SK-N-SH (cell line): ENCODE data around the gene DLX1. TPM values are rescaled to one million over a fixed set of nuclear protein-coding genes. Genes with fewer than 3 reads are reported as not detected.
A peak's percentile ranks its signal among the peaks of the same experiment; 100 is the strongest.

Source experiments
- CTCF ChIA-PET: fragments of 300-600, 350-600 bp; formaldehyde crosslinking; extraction: SDS; loops from one replicate; lab custom pipeline; 2021; lab: Yijun Ruan, JAX
- POLR2A ChIA-PET: fragments of 350-600 bp; sonication (Branson Sonifier 250); formaldehyde crosslinking; extraction: SDS; loops from one replicate; lab custom pipeline; 2020; ENCODE audit warnings: antibody characterized with exemption, inconsistent platforms; lab: Yijun Ruan, JAX
- DNase-seq: peaks from one replicate; pipeline ENCODE4 v3.0.0; 2012
- H2AFZ ChIP-seq: fragments of 200-600 bp; sonication (generic); 2 replicates; pipeline ENCODE4 v1.8.1; 2016; ENCODE audit warnings: antibody characterized with exemption, mild to moderate bottlenecking, low read depth
- H3F3A ChIP-seq: fragments of 200-600 bp; sonication (generic); replicated peaks from 2 replicates; pipeline ENCODE3; 2016; ENCODE audit warnings: antibody characterized with exemption, mild to moderate bottlenecking; ENCODE audit not compliant: insufficient read depth
- H3K27ac ChIP-seq, 2 experiments: fragments of 200-500 bp in 1 of 2; fragments of 200-600 bp in 1 of 2; sonication (Bioruptor generic) in 1 of 2; sonication (generic), shearing (Covaris generic) in 1 of 2; 2 replicates each; pipeline versions ENCODE4 v1.5.1 to v1.6.1; 2014 to 2016; ENCODE audit warnings: low read depth in 2 of 2, inconsistent platforms in 1 of 2, low read length in 1 of 2, mild to moderate bottlenecking in 1 of 2, mixed read lengths in 1 of 2
- H3K27me3 ChIP-seq: fragments of 200-600 bp; sonication (generic), shearing (Covaris generic); 2 replicates; pipeline ENCODE4 v1.6.1; 2016; ENCODE audit warnings: mixed run types; ENCODE audit not compliant: insufficient read depth
- H3K36me3 ChIP-seq, 2 experiments: fragments of 200-500 bp in 1 of 2; fragments of 200-600 bp in 1 of 2; sonication (Bioruptor generic) in 1 of 2; sonication (generic) in 1 of 2; replicated peaks in 1 of 2; 2 replicates each; pipeline versions ENCODE3 to v1.5.1; 2014 to 2016; ENCODE audit warnings: low read length in 1 of 2, mild to moderate bottlenecking in 1 of 2; ENCODE audit not compliant: insufficient read depth in 2 of 2, control insufficient read depth in 1 of 2
- H3K4me1 ChIP-seq, 2 experiments: fragments of 200-500 bp in 1 of 2; fragments of 200-600 bp in 1 of 2; sonication (Bioruptor generic) in 1 of 2; sonication (generic), shearing (Covaris generic) in 1 of 2; 2 replicates each; pipeline versions ENCODE4 v1.5.1 to v1.6.1; 2014 to 2016; ENCODE audit warnings: low read depth in 1 of 2, low read length in 1 of 2, mixed run types in 1 of 2; ENCODE audit not compliant: insufficient read depth in 2 of 2, control insufficient read depth in 1 of 2
- H3K4me2 ChIP-seq: fragments of 200-600 bp; sonication (generic), shearing (Covaris generic); 2 replicates; pipeline ENCODE4 v1.6.1; 2017; ENCODE audit warnings: mixed run types
- H3K4me3 ChIP-seq, 2 experiments: fragments of 200-500 bp in 1 of 2; fragments of 200-600 bp in 1 of 2; sonication (Bioruptor generic) in 1 of 2; sonication (generic), shearing (Covaris generic) in 1 of 2; 2 replicates each; pipeline versions ENCODE4 v1.5.1 to v1.8.1; 2014 to 2016; ENCODE audit warnings: low read depth in 2 of 2, inconsistent platforms in 1 of 2, low read length in 1 of 2, mild to moderate bottlenecking in 1 of 2, mixed read lengths in 1 of 2, moderate library complexity in 1 of 2
- H3K79me2 ChIP-seq: fragments of 200-600 bp; sonication (generic); 2 replicates; pipeline ENCODE4 v1.8.1; 2017; ENCODE audit warnings: mild to moderate bottlenecking; ENCODE audit not compliant: insufficient read depth
- H3K9ac ChIP-seq: fragments of 200-600 bp; sonication (generic); 2 replicates; pipeline ENCODE4 v1.6.1; 2017; ENCODE audit warnings: mixed run types
- H3K9me2 ChIP-seq: fragments of 200-600 bp; sonication (generic); 2 replicates; pipeline ENCODE4 v1.6.1; 2017; ENCODE audit warnings: mixed run types
- H3K9me3 ChIP-seq: fragments of 200-600 bp; sonication (generic); 2 replicates; pipeline ENCODE4 v1.6.1; 2017; ENCODE audit warnings: mixed run types, mild to moderate bottlenecking, moderate library complexity
- H4K20me1 ChIP-seq: fragments of 200-600 bp; sonication (generic); 2 replicates; pipeline ENCODE4 v1.6.1; 2017; ENCODE audit warnings: mild to moderate bottlenecking, mixed run types; ENCODE audit not compliant: insufficient read depth
- CHD2 ChIP-seq: fragments of 150-350 bp; IDR thresholded peaks from 2 replicates; pipeline ENCODE4 v1.6.1; 2018; ENCODE audit warnings: low read length; ENCODE audit not compliant: partially characterized antibody
- CTCF ChIP-seq: fragments of 200-600 bp; sonication (generic); IDR thresholded peaks from 2 replicates; pipeline ENCODE4 v1.6.1; 2017; ENCODE audit warnings: antibody characterized with exemption, mild to moderate bottlenecking, moderate library complexity
- ELF1 ChIP-seq: IDR thresholded peaks from 2 replicates; pipeline ENCODE4 v1.4.0; 2012
- EP300 ChIP-seq, 2 experiments: IDR thresholded peaks; 2 replicates each; pipeline versions ENCODE4 v1.4.0 to v1.6.1; 2012; ENCODE audit warnings: borderline replicate concordance in 1 of 2, low read depth in 1 of 2, low read length in 1 of 2
- FOSL2 ChIP-seq: IDR thresholded peaks from 2 replicates; pipeline ENCODE4 v1.4.0; 2012; ENCODE audit warnings: low read depth, mild to moderate bottlenecking, moderate library complexity, borderline replicate concordance
- MAX ChIP-seq: IDR thresholded peaks from 2 replicates; pipeline ENCODE4 v1.4.0; 2012; ENCODE audit warnings: low read depth
- REST ChIP-seq: IDR thresholded peaks from 2 replicates; pipeline ENCODE4 v1.6.1; 2012; ENCODE audit warnings: mild to moderate bottlenecking, low read depth, low read length, moderate library complexity
- RFX5 ChIP-seq: IDR thresholded peaks from 2 replicates; pipeline ENCODE4 v1.6.1; 2012; ENCODE audit warnings: mild to moderate bottlenecking, improper control_type of control experiment, low read length
- RXRA ChIP-seq: IDR thresholded peaks from 2 replicates; pipeline ENCODE4 v1.4.0; 2012; ENCODE audit warnings: low read depth, mild to moderate bottlenecking, borderline replicate concordance
- SIN3A ChIP-seq: IDR thresholded peaks from 2 replicates; pipeline ENCODE4 v1.6.1; 2012; ENCODE audit warnings: low read depth, mild to moderate bottlenecking, low read length, moderate library complexity, borderline replicate concordance
- SMC3 ChIP-seq: IDR thresholded peaks from 2 replicates; pipeline ENCODE4 v1.6.1; 2012; ENCODE audit warnings: low read depth, low read length, improper control_type of control experiment
- TAF1 ChIP-seq: IDR thresholded peaks from 2 replicates; pipeline ENCODE4 v1.6.1; 2012; ENCODE audit warnings: low read depth, mild to moderate bottlenecking, low read length, moderate library complexity, borderline replicate concordance
- YY1 ChIP-seq: IDR thresholded peaks from 2 replicates; pipeline ENCODE4 v1.4.0; 2012; ENCODE audit warnings: low read depth, mild to moderate bottlenecking
- ZBTB33 ChIP-seq: IDR thresholded peaks from 2 replicates; pipeline ENCODE4 v1.4.0; 2012; ENCODE audit warnings: low read depth, borderline replicate concordance
- WGBS: methylation state at CpG from one replicate; pipeline ENCODE4 v1.1.6; 2017; ENCODE audit warnings: low lambda C conversion rate; 5-methylcytosine and 5-hydroxymethylcytosine counted together
- polyA plus RNA-seq, 3 experiments: library from polyadenylated mRNA; depleted of rRNA; stranded (reverse); fragments of >200 nt; gene quantifications; 2 replicates each; pipeline ENCODE4 v1.2.3, GENCODE V29; 2012

Gene DLX1
- 0.07 and 0.13 TPM in 2 replicates for polyA plus RNA-seq (2012; rRNA removed)
- polyA plus RNA-seq (2012; cell fraction: cytosol; rRNA removed) = 0.09 and 0.12 TPM in 2 replicates
- polyA plus RNA-seq (2012; cell fraction: nucleus; rRNA removed) = 0.22 and 0.37 TPM in 2 replicates

GRCh38 chr2:172085460-172086159, at the start of gene DLX1:
Gene DLX1 (plus strand): TSS chr2:172085507. CDS start chr2:172085678, 171 bp downstream.
- Histone ChIP-seq H3K4me1 (peaks cover 0 to 18% of the 10 kb centered on the region in 2 experiments; a peak in 1 of 4 replicates), H3K27me3 (peaks cover 82% of the 10 kb centered on the region), H4K20me1 (no peaks in the 10 kb centered on the region), H3K36me3 (no peaks in the 10 kb centered on the region), H3K9me2 (no peaks in the 10 kb centered on the region), H3K4me2 (peak within 1 kb of the TSS; percentile 97), H3F3A (no peaks in the 10 kb centered on the region), H3K27ac (no peak within 1 kb of the TSS), H3K4me3 (peak within 1 kb of the TSS; percentile 48 to 65), H3K79me2 (no peaks in the 10 kb centered on the region), H3K9me3 (no peaks in the 10 kb centered on the region), H2AFZ (peak within 1 kb of the TSS; percentile 89), H3K9ac (peak within 1 kb of the TSS; percentile 39; the same call in 1 of the 2 replicates)
- CTCF ChIA-PET = interaction anchor here (0.7 to 2.9 kb wide), 5 partner anchors 10 to 388 kb away, joined by 3 to 14 read pairs (median 5); partner anchors contain the start of gene DLX2
- DNase-seq = peak; percentile 71
- POLR2A ChIA-PET = no interaction called here
- 3% methylated on average over 31 of the region's 34 CpGs for WGBS
- TF ChIP-seq CHD2 = peak; percentile 78
- TF ChIP-seq RFX5 = no peak
- TF ChIP-seq SIN3A = 0 out of 2 replicates have a peak, but pooled peaks have one; percentile 21

- H3K4me2 ChIP-seq = no peak overlapping the region
- ChIA-PET POLR2A (no interaction called here), CTCF (interaction anchor here (1.2 to 1.3 kb wide), 3 partner anchors 11 to 439 kb away, joined by 3 to 5 read pairs (median 3); no protein-coding TSS in a partner anchor)
- H3F3A ChIP-seq = peaks cover 2% of the 10 kb centered on the region
- WGBS = 96% methylated on average over 3 of the region's 3 CpGs
- H3K9me3 ChIP-seq = no peaks in the 10 kb centered on the region
- peaks cover 0 to 4% of the 10 kb centered on the region in 2 experiments; a peak in 1 of 4 replicates for H3K4me1 ChIP-seq
- no peak for DNase-seq
- H3K27me3 ChIP-seq = no peaks in the 10 kb centered on the region
- H3K9me2 ChIP-seq = no peaks in the 10 kb centered on the region
- H2AFZ ChIP-seq = no peak overlapping the region
- H3K4me3 ChIP-seq = no peak overlapping the region
- no peaks in the 10 kb centered on the region for H3K36me3 ChIP-seq
- no peaks in the 10 kb centered on the region for H3K79me2 ChIP-seq
- no peak overlapping the region for H3K27ac ChIP-seq
- no peaks in the 10 kb centered on the region for H4K20me1 ChIP-seq
- TF ChIP-seq SIN3A (no peak), FOSL2 (no peak), ZBTB33 (no peak), TAF1 (no peak), ELF1 (no peak), RXRA (no peak), MAX (no peak), YY1 (no peak), CTCF (no peak), REST (no peak), EP300 (IDR thresholded peaks at IDR 0.05; ENCODE audit: borderline replicate concordance in 1 of 2, low read depth in 1 of 2, low read length in 1 of 2) (no peak), RFX5 (no peak), SMC3 (no peak)
- TF ChIP-seq, all 33 proteins: peak for 0
- H3K9ac ChIP-seq = no peak overlapping the region
Measured at GRCh38 chr2:172038121-172038520, 47.2 kb upstream of the DLX1 start.
